ENCODE measurements around the gene PPARGC1A. TPM values are rescaled to one million over a fixed set of nuclear protein-coding genes. Genes with fewer than 3 reads are reported as not detected.

The PPARGC1A gene
- total RNA-seq, 1 donor from 2014 or later = 13.4 TPM

DNA sequence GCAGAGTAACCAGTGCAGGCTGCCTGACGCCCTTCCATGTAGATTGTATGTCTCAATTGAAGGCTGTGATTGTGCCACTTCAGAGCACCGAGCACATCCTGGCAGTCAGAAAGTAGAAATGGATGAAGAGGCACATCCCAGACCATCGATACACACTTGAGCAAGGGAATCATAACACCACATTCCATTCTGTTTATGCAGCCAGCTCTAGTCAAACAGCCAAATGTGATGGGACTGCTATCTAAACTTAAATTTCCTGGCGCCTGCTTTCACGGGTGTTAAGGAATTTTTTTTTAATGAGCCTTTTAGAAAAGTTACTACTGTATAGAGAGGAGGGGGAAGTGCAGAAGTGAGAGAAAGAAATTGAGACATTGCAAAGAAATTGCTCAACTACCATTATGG, 84.4 kb downstream of the PPARGC1A start:
- Mint-ChIP-seq H3K4me3 (ENCODE audit: unreplicated experiment) (no peak overlapping the region), H3K27me3 (ENCODE audit: unreplicated experiment) (no peaks in the 10 kb centered on the region), H3K36me3 (ENCODE audit: unreplicated experiment) (no peaks in the 10 kb centered on the region), H3K9me3 (ENCODE audit: unreplicated experiment) (no peaks in the 10 kb centered on the region), H3K4me1 (ENCODE audit: low read depth, unreplicated experiment) (peaks cover 4% of the 10 kb centered on the region), H3K27ac (ENCODE audit: unreplicated experiment) (no peak overlapping the region)
- no peak for DNase-seq
- TF ChIP-seq, protein P1, sequence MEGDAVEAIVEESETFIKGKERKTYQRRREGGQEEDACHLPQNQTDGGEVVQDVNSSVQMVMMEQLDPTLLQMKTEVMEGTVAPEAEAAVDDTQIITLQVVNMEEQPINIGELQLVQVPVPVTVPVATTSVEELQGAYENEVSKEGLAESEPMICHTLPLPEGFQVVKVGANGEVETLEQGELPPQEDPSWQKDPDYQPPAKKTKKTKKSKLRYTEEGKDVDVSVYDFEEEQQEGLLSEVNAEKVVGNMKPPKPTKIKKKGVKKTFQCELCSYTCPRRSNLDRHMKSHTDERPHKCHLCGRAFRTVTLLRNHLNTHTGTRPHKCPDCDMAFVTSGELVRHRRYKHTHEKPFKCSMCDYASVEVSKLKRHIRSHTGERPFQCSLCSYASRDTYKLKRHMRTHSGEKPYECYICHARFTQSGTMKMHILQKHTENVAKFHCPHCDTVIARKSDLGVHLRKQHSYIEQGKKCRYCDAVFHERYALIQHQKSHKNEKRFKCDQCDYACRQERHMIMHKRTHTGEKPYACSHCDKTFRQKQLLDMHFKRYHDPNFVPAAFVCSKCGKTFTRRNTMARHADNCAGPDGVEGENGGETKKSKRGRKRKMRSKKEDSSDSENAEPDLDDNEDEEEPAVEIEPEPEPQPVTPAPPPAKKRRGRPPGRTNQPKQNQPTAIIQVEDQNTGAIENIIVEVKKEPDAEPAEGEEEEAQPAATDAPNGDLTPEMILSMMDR (IDR thresholded peaks at IDR 0.05; ENCODE audit: partially characterized antibody, unreplicated experiment) = no peak

DNA sequence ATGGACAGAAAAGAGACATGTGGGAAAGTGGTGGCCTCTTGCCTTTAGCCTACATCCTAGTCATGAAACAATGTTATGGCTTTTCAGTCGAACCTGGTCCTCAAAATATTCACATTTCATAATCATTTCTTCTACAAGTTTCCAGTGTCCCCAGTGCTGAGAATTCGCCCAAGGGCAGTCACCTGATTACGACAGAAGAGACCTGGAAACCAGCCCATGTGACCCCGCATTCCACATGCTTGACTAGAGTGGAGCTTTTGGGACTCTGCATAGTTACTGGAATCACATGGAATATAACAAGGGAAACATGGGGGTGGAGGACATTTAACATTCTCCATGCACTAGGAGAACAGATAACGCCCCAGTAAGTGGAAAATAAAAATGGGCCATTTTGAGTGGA, 100.1 kb downstream of the PPARGC1A start:
- Mint-ChIP-seq H3K4me3 (ENCODE audit: unreplicated experiment) (no peak overlapping the region), H3K9me3 (ENCODE audit: unreplicated experiment) (no peaks in the 10 kb centered on the region), H3K4me1 (ENCODE audit: low read depth, unreplicated experiment) (no peaks in the 10 kb centered on the region), H3K27ac (ENCODE audit: unreplicated experiment) (no peak overlapping the region), H3K36me3 (ENCODE audit: unreplicated experiment) (no peaks in the 10 kb centered on the region), H3K27me3 (ENCODE audit: unreplicated experiment) (no peaks in the 10 kb centered on the region)
- no peak for DNase-seq
- TF ChIP-seq, protein P1 (IDR thresholded peaks at IDR 0.05; ENCODE audit: partially characterized antibody, unreplicated experiment) = no peak

DNA sequence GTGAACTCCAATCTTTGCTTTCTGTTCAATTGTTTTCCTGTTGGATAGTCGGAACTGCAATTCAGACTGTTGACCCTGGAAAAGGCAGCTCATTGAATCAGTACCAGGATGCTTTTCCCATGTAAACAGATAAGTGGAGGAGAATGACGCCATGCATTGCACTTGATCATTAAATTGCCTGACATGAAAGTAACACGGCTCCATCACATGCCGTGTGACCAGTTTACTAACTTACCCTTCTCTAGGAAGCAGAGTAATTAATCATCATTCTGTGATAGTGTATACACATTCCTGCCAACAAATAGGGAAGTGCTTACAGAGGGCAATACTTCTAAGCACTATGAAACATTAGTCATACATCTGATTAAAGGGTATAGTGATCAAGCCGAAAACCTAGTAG, 101.4 kb downstream of the PPARGC1A start:
- Mint-ChIP-seq H3K27ac (ENCODE audit: unreplicated experiment) (no peak overlapping the region), H3K4me1 (ENCODE audit: low read depth, unreplicated experiment) (no peaks in the 10 kb centered on the region)
- no peak for DNase-seq

DNA sequence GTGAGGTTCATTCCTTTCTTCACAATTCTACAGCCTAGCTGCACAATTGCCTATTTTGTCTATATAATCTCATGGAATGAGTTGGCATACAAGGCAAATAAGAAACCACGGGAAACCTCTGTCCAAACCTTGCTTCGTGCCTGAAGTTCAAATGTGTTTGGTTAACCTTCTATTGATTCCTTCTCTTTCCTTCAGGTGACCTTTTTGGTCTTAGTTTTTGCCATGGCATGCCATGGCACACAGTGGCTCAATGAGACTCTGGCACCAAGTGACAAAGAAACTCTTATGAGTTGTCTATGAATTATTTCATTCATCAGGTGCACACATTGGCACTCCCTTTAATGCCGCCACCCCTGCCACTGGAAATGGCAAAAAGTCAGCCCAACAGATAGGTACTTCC, 101.8 kb downstream of the PPARGC1A start:
- H3K27ac Mint-ChIP-seq (ENCODE audit: unreplicated experiment) = no peak overlapping the region

More for the DNA sequence above, 101.4 kb downstream of the PPARGC1A start:
- TF ChIP-seq, protein P1 (IDR thresholded peaks at IDR 0.05; ENCODE audit: partially characterized antibody, unreplicated experiment) = no peak
- H3K27me3 Mint-ChIP-seq (ENCODE audit: unreplicated experiment) = no peaks in the 10 kb centered on the region
- no peak overlapping the region for H3K4me3 Mint-ChIP-seq (ENCODE audit: unreplicated experiment)
- no peaks in the 10 kb centered on the region for H3K9me3 Mint-ChIP-seq (ENCODE audit: unreplicated experiment)
- H3K36me3 Mint-ChIP-seq (ENCODE audit: unreplicated experiment) = peaks cover under 1% of the 10 kb centered on the region

DNA sequence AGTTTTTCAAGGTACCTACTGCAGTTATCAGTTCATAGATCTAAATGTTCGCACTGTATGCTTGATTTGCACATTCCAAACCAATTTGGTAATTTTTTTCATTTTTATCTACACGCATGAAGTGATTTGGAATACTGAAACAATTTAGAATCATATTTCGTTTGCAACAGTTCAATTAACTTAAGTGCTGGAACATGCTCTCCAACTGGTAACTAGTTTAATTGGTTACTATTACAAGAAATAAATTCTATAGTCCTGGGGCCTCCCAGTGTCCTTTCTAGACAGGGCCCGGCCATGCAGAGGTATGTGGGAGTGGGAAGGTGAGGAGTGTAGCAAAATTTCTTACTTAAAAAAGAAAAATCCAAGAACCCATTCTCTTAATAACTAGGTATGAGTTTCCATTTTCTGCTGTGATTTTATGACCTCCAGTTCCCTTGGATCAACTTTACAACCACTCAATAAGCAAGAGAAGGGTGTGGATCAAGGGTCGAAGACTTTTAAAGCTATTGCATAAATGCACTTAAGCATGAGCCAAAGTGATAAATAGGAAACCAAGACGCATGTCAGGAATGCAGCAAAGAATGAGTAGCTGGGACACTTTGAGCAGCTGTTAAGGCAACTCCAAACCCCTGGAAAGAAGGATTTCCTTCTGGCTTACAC, 106.9 kb downstream of the PPARGC1A start:
- Mint-ChIP-seq H3K36me3 (ENCODE audit: unreplicated experiment) (peaks cover 4% of the 10 kb centered on the region), H3K27me3 (ENCODE audit: unreplicated experiment) (no peaks in the 10 kb centered on the region), H3K4me1 (ENCODE audit: low read depth, unreplicated experiment) (no peaks in the 10 kb centered on the region), H3K9me3 (ENCODE audit: unreplicated experiment) (no peaks in the 10 kb centered on the region), H3K4me3 (ENCODE audit: unreplicated experiment) (no peak overlapping the region), H3K27ac (ENCODE audit: unreplicated experiment) (no peak overlapping the region)
- no peak for DNase-seq
- TF ChIP-seq, protein P1 (IDR thresholded peaks at IDR 0.05; ENCODE audit: partially characterized antibody, unreplicated experiment) = no peak

More for the DNA sequence above, 101.8 kb downstream of the PPARGC1A start:
- Mint-ChIP-seq H3K9me3 (ENCODE audit: unreplicated experiment) (no peaks in the 10 kb centered on the region), H3K27me3 (ENCODE audit: unreplicated experiment) (no peaks in the 10 kb centered on the region), H3K4me3 (ENCODE audit: unreplicated experiment) (no peak overlapping the region), H3K36me3 (ENCODE audit: unreplicated experiment) (peaks cover 4% of the 10 kb centered on the region), H3K4me1 (ENCODE audit: low read depth, unreplicated experiment) (no peaks in the 10 kb centered on the region)
- TF ChIP-seq, protein P1 (IDR thresholded peaks at IDR 0.05; ENCODE audit: partially characterized antibody, unreplicated experiment) = no peak
- DNase-seq = no peak
